CD14-positive monocyte (primary cell): ENCODE data around the gene ARHGEF16. TPM values are rescaled to one million over a fixed set of nuclear protein-coding genes. Genes with fewer than 3 reads are reported as not detected.

Source experiments
- DNase-seq, 3 donors: peaks; one replicate each; pipeline ENCODE4 v3.0.0-alpha.2; 2011 to 2022
- H2AFZ ChIP-seq: 2 replicates; pipeline ENCODE4 v1.6.0; 2012; ENCODE audit warnings: mild to moderate bottlenecking, low read depth, low read length, inconsistent platforms; ENCODE audit not compliant: insufficient read depth, poor library complexity, severe bottlenecking
- H3K27ac ChIP-seq, 2 donors: 1 replicate in 1 of 2; 2 replicates in 1 of 2; pipeline ENCODE4 v1.5.1; 2012 to 2013; ENCODE audit warnings: low read length in 2 of 2, control low read depth in 1 of 2, inconsistent platforms in 1 of 2, low read depth in 1 of 2, mild to moderate bottlenecking in 1 of 2
- H3K27me3 ChIP-seq, 2 donors: one replicate each; pipeline versions ENCODE4 v1.6.0 to v1.6.1; 2011 to 2013; ENCODE audit warnings: low read length in 2 of 2; ENCODE audit not compliant: control insufficient read depth in 2 of 2, insufficient read depth in 2 of 2
- H3K36me3 ChIP-seq, 2 donors: replicated peaks in 1 of 2; 1 replicate in 1 of 2; 2 replicates in 1 of 2; pipeline versions ENCODE4 v1.5.1 to v1.6.1; 2012 to 2013; ENCODE audit warnings: low read length in 2 of 2, control low read depth in 1 of 2, inconsistent platforms in 1 of 2, mild to moderate bottlenecking in 1 of 2; ENCODE audit not compliant: insufficient read depth in 2 of 2, control insufficient read depth in 1 of 2
- H3K4me1 ChIP-seq, 2 donors: 1 replicate in 1 of 2; 2 replicates in 1 of 2; pipeline versions ENCODE4 v1.5.1 to v1.6.1; 2012 to 2013; ENCODE audit warnings: low read length in 2 of 2, control low read depth in 1 of 2, inconsistent platforms in 1 of 2, mild to moderate bottlenecking in 1 of 2, moderate library complexity in 1 of 2; ENCODE audit not compliant: insufficient read depth in 2 of 2, control insufficient read depth in 1 of 2
- H3K4me2 ChIP-seq: replicated peaks from 2 replicates; pipeline ENCODE3; 2012; ENCODE audit warnings: low read length, moderate library complexity, mild to moderate bottlenecking; ENCODE audit not compliant: poor library complexity, severe bottlenecking; ENCODE audit errors: extremely low read depth
- H3K4me3 ChIP-seq, 3 experiments: fragments of 200-600 bp in 1 of 3; sonication (generic) in 1 of 3; replicated peaks in 1 of 3; 1 replicate in 2 of 3; 2 replicates in 1 of 3; pipeline ENCODE4 v1.5.1; 2011 to 2013; ENCODE audit warnings: low read length in 3 of 3, mild to moderate bottlenecking in 3 of 3, control low read depth in 2 of 3, low read depth in 2 of 3, inconsistent platforms in 1 of 3, moderate library complexity in 1 of 3
- H3K79me2 ChIP-seq: 2 replicates; pipeline ENCODE4 v1.6.0; 2012; ENCODE audit warnings: mild to moderate bottlenecking, control low read depth, inconsistent platforms, low read length, moderate library complexity; ENCODE audit not compliant: insufficient read depth
- H3K9ac ChIP-seq: 2 replicates; pipeline ENCODE4 v1.6.0; 2017; ENCODE audit warnings: low read length, mild to moderate bottlenecking; ENCODE audit not compliant: insufficient read depth, poor library complexity, severe bottlenecking
- H3K9me3 ChIP-seq, 2 donors: replicated peaks in 1 of 2; 1 replicate in 1 of 2; 2 replicates in 1 of 2; pipeline versions ENCODE4 v1.5.1 to v1.6.1; 2012 to 2013; ENCODE audit warnings: low read length in 2 of 2, control low read depth in 1 of 2; ENCODE audit not compliant: control insufficient read depth in 1 of 2, insufficient read depth in 1 of 2
- H4K20me1 ChIP-seq: 2 replicates; pipeline ENCODE4 v1.6.0; 2012; ENCODE audit warnings: mild to moderate bottlenecking, low read length, control low read depth, moderate library complexity; ENCODE audit not compliant: insufficient read depth
- H3K27ac Mint-ChIP-seq, 7 donors: one replicate each; pipeline ENCODE4 v1.8.0; 2020; ENCODE audit warnings: mild to moderate bottlenecking in 7 of 7, mixed read lengths in 7 of 7, moderate library complexity in 6 of 7, inconsistent platforms in 2 of 7
- H3K27me3 Mint-ChIP-seq, 3 donors: one replicate each; pipeline ENCODE4 v1.8.0; 2021 to 2022; ENCODE audit warnings: low read depth in 3 of 3, mild to moderate bottlenecking in 3 of 3, mixed read lengths in 3 of 3, moderate library complexity in 3 of 3, inconsistent platforms in 1 of 3
- H3K36me3 Mint-ChIP-seq, 2 donors: one replicate each; pipeline ENCODE4 v1.8.0; 2020; ENCODE audit warnings: mixed read lengths in 2 of 2, inconsistent platforms in 1 of 2, mild to moderate bottlenecking in 1 of 2
- H3K4me1 Mint-ChIP-seq: one replicate; pipeline ENCODE4 v1.8.0; 2020; ENCODE audit warnings: mild to moderate bottlenecking, mixed read lengths
- H3K4me3 Mint-ChIP-seq, 2 donors: one replicate each; pipeline ENCODE4 v1.8.0; 2020; ENCODE audit warnings: mild to moderate bottlenecking in 2 of 2, mixed read lengths in 2 of 2, moderate library complexity in 1 of 2
- H3K9me3 Mint-ChIP-seq, 7 donors: one replicate each; pipeline ENCODE4 v1.8.0; 2020 to 2022; ENCODE audit warnings: mixed read lengths in 7 of 7, mild to moderate bottlenecking in 6 of 7, moderate library complexity in 6 of 7, inconsistent platforms in 2 of 7
- WGBS: methylation state at CpG from one replicate; pipeline ENCODE4 v1.1.5; 2013; ENCODE audit warnings: missing lambda C conversion rate; ENCODE audit not compliant: insufficient coverage; 5-methylcytosine and 5-hydroxymethylcytosine counted together
- intact Hi-C, 2 donors: fragments of 100-400 bp; cut with micrococcal nuclease; formaldehyde crosslinking; loops; one replicate each; pipeline versions ENCODE4 v1.15.0 to v1.15.1; 2023
- polyA plus RNA-seq, 3 donors: library from polyadenylated mRNA; depleted of rRNA in 1 of 3; unstranded in 2 of 3; stranded (reverse) in 1 of 3; fragments of 300-500 nt in 2 of 3; fragments of >200 nt in 1 of 3; fragmentation: Illumina TruSeq in 2 of 3; gene quantifications; 1 replicate in 2 of 3; 2 replicates in 1 of 3; pipeline ENCODE4 v1.2.3, GENCODE V29; 2012 to 2021
- TF ChIP-seq, protein P1 (sequence below): fragments of 200-600 bp; IDR thresholded peaks from one replicate; pipeline ENCODE4 v1.8.0; 2022; ENCODE audit warnings: antibody characterized with exemption, mild to moderate bottlenecking

The ARHGEF16 gene
- polyA plus RNA-seq, 3 donors = not detected

GRCh38 chr1:3431266-3431665 lies 23.2 kb upstream of the ARHGEF16 start:
- H3K36me3 ChIP-seq = no peaks in the 10 kb centered on the region
- Mint-ChIP-seq H3K4me3 (no peak overlapping the region), H3K9me3 (peaks cover 0 to 4% (median 0%) of the 10 kb centered on the region in 7 donors), H3K4me1 (no peaks in the 10 kb centered on the region), H3K27ac (no peak overlapping the region), H3K36me3 (no peaks in the 10 kb centered on the region), H3K27me3 (peaks cover 0 to 4% (median 1%) of the 10 kb centered on the region in 3 donors)
- intact Hi-C loops = no loop called here
- no peak overlapping the region for H2AFZ ChIP-seq
- DNase-seq = no peak
- H3K4me3 ChIP-seq = no peak overlapping the region
- H3K9ac ChIP-seq = no peak overlapping the region
- TF ChIP-seq, protein P1, sequence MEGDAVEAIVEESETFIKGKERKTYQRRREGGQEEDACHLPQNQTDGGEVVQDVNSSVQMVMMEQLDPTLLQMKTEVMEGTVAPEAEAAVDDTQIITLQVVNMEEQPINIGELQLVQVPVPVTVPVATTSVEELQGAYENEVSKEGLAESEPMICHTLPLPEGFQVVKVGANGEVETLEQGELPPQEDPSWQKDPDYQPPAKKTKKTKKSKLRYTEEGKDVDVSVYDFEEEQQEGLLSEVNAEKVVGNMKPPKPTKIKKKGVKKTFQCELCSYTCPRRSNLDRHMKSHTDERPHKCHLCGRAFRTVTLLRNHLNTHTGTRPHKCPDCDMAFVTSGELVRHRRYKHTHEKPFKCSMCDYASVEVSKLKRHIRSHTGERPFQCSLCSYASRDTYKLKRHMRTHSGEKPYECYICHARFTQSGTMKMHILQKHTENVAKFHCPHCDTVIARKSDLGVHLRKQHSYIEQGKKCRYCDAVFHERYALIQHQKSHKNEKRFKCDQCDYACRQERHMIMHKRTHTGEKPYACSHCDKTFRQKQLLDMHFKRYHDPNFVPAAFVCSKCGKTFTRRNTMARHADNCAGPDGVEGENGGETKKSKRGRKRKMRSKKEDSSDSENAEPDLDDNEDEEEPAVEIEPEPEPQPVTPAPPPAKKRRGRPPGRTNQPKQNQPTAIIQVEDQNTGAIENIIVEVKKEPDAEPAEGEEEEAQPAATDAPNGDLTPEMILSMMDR = no peak
- H3K4me2 ChIP-seq = no peak overlapping the region
- no peaks in the 10 kb centered on the region for H3K79me2 ChIP-seq
- H3K27ac ChIP-seq = no peak overlapping the region
- no peaks in the 10 kb centered on the region for H3K27me3 ChIP-seq
- no peaks in the 10 kb centered on the region for H4K20me1 ChIP-seq
- H3K9me3 ChIP-seq = no peaks in the 10 kb centered on the region
- H3K4me1 ChIP-seq = no peaks in the 10 kb centered on the region
- 73% methylated on average over 9 of the region's 12 CpGs for WGBS

DNA sequence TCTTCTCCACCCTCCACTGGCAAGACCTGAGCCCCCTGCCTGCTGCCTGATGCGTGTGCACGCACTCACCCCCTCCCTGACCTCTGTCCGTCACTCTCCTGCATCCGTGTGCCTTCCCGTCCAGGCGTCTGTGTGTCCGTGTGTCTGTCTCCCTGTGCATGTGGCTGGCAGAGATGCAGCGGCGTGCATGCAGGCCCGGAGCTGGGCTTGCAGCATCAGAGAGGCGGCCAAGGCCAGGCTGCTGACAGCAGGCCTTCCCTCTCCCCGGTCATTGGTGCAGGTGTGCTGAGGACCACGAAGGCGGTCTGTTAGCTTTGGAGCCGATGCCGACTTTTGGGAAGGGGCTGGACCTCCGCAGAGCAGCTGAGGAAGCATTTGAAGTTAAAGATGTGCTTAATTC lies 22.8 kb upstream of the ARHGEF16 start:
- Mint-ChIP-seq H3K9me3 (peaks cover 0 to 2% (median 0%) of the 10 kb centered on the region in 7 donors), H3K4me1 (no peaks in the 10 kb centered on the region), H3K27ac (no peak overlapping the region), H3K4me3 (no peak overlapping the region), H3K27me3 (peaks cover 0 to 4% (median 1%) of the 10 kb centered on the region in 3 donors), H3K36me3 (no peaks in the 10 kb centered on the region)
- DNase-seq = no peak
- H3K9me3 ChIP-seq = no peaks in the 10 kb centered on the region
- no peaks in the 10 kb centered on the region for H3K27me3 ChIP-seq
- no peaks in the 10 kb centered on the region for H3K4me1 ChIP-seq
- H3K9ac ChIP-seq = no peak overlapping the region
- TF ChIP-seq, protein P1 = no peak
- intact Hi-C loops = no loop called here
- no peak overlapping the region for H3K4me3 ChIP-seq
- no peaks in the 10 kb centered on the region for H3K36me3 ChIP-seq
- no peak overlapping the region for H3K27ac ChIP-seq
- no peak overlapping the region for H2AFZ ChIP-seq
- no peaks in the 10 kb centered on the region for H3K79me2 ChIP-seq
- no peaks in the 10 kb centered on the region for H4K20me1 ChIP-seq
- WGBS = 96% methylated on average over 11 of the region's 17 CpGs
- H3K4me2 ChIP-seq = no peak overlapping the region
